ENCODE measurements around the gene IFIT2.
"Not testable (repeated sequence)": the region's sequence is repeated elsewhere in the genome, so short reads cannot be mapped to it uniquely, and the experiment has no call there.

Gene IFIT2

DNA sequence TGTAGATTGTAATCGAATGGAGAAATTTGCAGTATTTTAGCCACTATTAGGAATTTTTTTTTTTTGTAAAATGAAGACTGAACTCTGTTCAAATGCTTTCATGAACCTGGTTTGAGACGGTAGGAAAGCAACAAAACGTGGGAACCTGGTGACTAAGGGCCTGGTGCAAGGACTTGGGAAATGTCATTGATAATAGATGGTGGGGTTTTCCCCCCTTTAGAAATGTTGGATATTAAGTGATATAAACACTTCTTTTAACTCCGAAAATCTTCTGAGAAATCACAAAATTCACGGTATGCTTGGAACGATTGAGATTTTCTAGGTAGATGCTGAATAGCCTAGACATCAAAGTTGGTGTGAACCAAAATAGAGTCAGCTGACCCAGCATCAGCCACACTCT, 6.4 kb downstream of the IFIT2 start:
- DNase-seq (ENCODE audit: low read depth) = no peak

DNA sequence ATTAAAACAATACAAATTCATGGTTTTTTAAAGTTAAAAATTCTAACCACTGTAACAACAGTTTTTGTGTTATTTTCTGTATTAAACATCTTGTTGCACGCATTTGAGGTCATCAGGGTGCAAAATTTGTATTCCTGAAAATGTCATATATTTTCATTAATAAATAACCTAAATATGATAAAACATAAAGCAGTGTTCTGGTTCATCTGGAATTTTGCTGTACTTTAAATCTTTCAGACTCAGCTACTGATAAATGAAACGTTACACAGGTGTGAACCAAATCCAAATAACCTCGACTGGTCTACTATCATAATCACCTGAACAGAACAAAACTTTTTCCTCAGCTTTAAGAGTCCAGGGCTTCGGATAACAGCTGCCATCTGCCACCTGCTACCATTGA, 6.9 kb downstream of the IFIT2 start:
- DNase-seq (ENCODE audit: low read depth) = no peak

DNA sequence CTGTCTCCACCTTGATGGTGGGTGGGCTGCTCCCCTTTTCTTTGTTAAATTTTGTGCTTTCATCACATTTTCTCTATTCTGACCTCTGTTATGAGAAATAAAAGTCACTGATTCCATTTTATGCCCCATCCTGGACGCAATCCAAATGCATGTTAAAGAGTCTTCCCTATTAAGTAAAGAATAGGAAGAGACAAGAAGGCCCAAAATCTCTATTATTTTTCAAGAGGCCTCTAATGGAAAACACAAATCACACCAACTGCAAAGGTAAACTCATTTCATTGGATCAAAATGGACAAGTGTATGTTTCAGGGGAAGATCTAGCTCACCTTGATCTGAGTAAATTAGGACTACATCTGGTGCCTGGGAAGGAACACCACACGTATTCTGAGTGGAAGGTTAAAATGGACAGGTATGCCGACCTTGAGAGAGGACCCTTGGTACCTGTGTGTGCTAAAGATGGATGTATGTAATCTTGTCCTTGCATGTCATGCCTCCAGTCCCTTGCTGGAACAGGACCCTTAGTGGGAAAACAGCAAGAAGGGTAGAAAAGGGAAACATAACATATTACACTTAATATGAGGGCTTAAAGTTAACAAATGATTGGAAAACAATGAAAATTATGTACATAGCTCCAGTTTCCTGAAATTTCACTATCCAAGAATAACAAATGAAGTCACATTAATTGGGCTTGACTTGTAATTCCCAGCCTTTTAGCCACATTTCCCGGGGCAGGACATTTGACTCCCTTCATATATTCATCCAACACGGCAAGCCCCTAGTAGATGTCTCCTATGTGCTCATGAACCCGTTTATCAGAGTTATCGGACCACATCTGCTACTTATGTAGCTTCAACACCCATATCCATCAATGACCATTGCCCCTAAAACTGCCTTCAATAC, 7.6 kb downstream of the IFIT2 start:
- DNase-seq (ENCODE audit: low read depth) = no peak

DNA sequence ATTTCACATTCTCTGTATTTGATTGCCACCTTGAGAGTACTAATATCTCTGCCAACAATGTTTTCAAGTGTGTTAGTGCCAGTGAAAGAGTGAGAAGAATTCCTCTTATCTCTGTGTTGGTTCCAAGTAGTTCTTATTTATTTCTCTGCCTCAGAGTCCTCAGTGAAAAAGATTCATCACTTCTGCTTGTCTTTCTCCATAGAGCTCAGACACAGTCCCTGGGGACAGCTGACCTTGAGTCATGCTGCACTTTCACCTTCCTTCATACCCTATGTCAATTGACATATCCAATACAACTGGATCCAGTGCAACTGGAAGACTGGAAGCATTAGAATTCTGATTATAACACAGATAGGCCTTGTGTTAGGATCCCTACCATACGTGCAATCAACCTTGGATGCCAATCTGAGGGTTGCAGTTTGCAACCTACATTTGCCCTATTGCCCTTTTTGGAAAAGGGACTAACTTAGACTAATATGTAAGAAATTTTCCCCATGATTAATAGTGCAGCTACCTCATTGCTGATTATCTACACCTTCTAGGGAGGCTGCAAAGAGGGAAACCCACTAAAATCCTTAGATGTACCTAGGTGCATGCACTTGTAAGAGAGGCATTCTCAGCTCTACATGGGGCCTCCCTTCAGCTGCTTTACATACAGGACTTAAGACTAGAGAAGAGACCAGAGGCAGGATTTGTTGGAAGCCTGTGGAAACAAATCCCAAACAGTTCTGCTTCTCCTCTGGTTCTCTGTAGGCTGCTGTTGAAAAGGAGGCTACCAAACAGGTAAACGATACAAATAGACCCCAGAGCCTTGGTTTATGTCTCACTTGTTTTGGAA, 8.4 kb downstream of the IFIT2 start:
- DNase-seq (ENCODE audit: low read depth) = no peak

DNA sequence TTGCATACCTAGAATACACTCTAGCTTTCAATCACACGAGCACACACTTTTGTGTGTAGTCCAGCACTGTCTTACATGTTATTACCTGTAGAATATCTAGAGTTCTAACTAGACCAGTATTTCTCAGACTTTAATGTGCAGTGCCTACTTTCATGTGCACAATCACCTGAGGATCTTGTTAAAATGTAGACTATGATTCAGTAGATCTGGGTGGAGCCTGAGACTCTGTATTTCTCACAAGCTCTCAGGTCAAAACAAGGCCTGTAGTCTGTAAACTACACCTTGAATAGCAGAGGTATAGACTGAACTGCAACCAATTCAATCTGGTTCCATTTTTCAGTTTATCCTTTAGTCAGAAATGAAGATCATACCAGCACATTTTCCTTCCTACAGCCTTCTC, 11.1 kb downstream of the IFIT2 start:
- DNase-seq (ENCODE audit: low read depth) = no peak

DNA sequence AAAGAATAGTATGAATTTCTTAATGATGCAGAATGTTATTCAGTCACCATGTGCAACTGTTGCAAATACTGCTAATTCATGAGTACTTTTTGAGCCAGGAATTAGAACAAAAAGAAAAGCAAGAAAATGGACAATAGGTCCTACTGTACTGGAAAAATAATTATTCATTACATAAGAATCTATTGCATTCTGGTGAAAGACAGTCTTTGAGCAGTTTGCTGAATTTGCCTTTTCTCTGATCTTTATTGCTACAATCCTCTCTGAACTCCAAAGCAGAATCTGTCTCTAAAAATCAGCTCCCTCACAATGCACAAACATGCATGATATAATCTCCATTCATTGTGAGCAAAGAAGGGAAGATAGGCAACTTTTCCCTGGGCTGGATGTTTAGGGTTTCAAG, 12.8 kb downstream of the IFIT2 start:
- DNase-seq (ENCODE audit: low read depth) = no peak

DNA sequence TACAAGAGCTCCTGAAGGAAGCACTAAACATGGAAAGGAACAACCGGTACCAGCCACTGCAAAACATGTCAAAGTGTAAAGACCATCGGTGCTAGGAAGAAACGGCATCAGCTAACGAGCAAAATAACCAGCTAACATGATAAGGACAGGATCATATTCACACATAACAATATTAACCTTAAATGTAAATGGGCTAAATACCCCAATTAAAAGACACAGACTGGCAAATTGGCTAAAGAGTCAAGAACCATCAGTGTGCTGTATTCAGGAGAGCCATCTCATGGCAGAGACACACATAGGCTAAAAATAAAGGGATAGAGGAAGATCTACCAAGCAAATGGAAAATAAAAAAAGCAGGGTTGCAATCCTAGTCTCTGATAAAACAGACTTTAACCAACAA, 16.2 kb downstream of the IFIT2 start:
- DNase-seq (ENCODE audit: low read depth) = not testable (repeated sequence)

DNA sequence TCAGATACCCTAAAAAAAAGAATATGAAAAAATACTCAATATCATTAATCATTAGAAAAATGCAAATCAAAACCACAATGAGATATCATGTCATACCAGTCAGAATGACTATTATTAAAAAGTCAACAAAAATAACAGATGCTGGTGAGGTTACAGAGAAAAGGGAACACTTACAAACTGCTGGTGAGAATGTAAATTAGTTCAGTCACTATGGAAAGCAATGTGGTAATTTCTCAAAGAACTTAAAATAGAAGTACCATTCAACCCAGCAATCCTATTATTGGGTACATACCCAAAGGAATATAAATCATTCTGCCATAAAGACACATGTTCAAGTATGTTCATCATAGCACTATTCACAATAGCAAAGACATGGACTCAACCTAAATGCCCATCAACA, 23.2 kb downstream of the IFIT2 start:
- DNase-seq (ENCODE audit: low read depth) = not testable (repeated sequence)

DNA sequence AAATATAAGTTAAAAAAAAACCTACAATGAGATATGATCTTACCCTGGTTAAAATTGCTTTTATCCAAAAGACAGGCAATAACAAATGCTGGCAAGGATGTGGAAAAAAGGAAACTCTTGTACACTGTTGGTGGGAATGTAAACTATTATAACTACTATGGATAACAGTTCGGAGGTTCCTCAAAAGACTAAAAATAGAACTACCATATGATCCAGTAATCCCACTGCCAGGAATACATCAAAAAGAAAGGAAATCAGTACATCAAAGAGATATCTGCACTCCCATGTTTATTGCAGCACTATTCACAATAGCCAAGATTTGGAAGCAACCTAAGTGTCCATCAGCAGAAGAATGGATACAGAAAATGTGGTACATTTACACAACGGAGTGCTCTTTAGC, 24.0 kb downstream of the IFIT2 start:
- DNase-seq (ENCODE audit: low read depth) = not testable (repeated sequence)

DNA sequence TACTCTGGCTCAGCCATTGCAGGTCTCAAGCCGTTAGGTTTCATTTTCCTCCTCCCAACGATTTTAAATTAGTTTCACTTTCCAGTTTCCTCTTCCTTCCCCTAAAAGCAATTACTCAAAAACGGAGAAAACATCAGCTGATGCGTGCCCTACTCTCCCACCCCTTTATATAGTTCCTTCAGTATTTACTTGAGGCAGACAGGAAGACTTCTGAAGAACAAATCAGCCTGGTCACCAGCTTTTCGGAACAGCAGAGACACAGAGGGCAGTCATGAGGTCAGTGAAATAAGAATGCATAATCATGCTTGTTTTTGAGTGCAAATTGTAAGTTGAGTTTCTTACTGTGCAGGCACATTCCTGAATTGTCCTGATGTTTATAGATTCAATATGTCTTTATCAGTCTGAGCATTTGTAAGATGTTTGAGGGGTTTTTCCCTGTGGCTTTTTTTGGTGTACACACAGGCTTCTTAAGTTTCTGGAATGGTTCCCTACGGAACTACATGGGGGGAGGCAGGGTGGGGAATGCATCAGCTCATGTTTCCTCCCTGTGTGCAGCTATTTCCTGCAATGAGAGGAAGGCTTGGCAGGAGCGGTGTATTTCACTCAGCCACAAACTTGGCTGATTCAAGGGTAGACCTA, 26.1 kb downstream of the IFIT2 start, which contains the start of gene IFIT3:
TSS of gene IFIT3 (plus strand) at position 195 of the 639 bp plus-strand sequence. CDS start at position 272, 77 bp downstream.
- peak; percentile 29 for DNase-seq (ENCODE audit: low read depth)

DNA sequence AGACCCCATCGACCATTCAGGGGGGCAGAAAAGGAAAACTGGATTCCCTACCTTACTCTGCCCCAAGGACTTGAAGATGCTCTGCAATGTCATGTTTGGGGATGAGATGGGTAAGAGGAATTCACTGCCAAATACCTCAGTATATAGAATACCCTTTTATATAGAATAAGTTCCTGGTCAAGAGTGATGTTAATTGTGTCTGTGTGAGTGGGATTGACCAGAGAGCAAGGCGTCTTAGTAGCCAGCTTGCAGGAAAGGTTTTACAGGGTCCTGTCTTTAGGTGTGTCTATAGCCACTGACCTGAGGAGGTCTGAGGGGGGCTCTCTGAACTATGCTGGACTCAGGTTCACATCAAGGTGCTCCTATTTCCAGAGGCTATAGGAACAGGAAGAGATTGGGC, 27.3 kb downstream of the IFIT2 start:
- no peak for DNase-seq (ENCODE audit: low read depth)

DNA sequence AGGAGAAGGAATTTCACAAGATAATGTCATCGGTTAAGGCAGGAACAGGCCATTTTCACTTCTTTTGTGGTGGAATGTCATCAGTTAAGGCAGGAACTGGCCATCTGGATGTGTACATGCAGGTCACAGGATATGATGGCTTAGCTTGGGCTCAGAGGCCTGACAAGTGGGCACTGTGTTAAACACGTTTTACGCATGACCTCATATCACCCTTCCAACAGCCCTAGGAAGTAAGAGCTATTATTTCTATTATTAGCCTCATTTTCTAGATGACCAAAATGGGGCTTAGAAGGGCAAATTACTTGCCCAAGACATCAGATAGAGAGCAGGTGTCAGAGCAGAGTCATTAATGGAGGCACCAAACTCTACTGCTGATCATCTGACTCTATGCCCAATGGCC, 28.2 kb downstream of the IFIT2 start:
- not testable (repeated sequence) for DNase-seq (ENCODE audit: low read depth)

DNA sequence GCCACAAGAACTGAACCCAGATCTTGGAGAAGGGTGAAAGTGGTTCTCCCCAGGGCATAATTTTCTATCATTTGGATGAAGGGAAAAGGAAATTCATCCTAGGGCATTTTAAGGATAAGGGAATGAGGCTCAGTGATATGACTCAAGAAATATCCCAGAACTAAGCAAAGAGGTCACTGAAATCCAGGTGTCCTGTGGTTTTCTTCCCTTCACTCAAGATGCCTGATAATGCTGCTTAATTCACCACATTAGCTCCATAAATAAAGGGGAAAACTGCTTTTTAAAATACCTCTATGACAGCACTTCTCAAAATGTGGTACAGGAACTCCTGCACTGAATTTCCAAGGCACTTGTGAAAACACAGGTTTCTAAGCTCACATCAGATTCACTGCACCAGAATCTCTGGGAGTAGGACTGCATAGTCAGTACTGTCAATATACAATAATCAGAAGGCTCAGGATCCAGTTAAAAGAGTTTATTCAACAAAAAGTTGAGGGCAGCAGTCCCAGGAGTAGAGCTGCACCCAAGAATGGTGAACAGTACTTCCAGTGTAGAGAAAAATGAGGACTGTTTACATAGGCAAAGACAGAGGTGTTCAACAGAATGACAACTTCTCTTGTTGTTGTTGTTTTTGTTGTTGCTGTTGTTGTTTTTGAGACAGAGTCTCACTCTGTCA, 28.8 kb downstream of the IFIT2 start:
- no peak for DNase-seq (ENCODE audit: low read depth)

DNA sequence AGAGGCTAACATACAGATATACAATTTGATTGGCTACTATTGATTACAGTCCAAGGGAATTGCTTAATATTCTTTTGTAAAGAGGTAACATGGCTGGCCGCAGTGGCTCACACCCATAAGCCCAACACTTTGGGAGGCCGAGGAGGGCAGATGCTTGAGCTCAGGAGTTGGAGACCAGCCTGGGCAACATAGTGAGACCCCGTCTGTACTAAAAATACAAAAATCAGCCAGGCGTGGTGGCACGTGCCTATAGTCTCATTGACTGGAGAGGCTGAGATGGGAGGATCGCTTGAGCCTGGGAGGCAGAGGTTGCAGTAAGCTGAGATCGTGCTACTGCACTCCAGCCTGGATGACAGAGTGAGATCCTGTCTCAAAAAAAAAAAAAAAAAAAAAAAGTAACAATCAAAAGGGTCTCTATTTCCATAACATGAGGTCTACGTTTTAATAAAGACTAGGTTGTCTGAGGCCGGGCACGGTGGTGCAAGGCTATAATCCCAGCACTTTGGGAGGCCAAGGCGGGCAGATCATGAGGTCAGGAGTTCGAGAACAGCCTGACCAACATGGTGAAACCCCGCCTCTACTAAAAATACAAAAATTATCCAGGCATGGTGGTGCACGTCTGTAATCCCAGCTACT, 29.8 kb downstream of the IFIT2 start:
- not testable (repeated sequence) for DNase-seq (ENCODE audit: low read depth)

DNA sequence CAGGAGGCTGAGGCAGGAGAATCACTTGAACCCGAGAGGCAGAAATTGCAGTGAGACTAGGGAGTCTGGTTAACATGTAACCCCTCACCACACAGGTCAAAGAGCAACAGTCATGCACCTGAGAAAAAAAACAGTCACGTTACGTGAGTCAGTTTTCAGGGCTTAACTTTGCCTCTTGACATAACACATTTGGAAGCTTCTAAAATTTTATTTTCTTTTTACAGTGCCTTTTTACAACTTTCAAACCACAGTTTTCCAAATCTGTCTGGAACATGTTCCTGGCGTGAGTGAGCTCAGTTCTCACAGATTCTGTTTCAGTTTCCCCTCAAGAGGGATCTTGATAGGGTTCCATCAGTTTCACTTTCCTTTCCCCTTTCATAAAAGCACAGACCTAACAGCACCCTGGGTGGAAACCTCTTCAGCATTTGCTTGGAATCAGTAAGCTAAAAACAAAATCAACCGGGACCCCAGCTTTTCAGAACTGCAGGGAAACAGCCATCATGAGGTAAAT, 30.3 kb downstream of the IFIT2 start:
- DNase-seq (ENCODE audit: low read depth) = no peak

DNA sequence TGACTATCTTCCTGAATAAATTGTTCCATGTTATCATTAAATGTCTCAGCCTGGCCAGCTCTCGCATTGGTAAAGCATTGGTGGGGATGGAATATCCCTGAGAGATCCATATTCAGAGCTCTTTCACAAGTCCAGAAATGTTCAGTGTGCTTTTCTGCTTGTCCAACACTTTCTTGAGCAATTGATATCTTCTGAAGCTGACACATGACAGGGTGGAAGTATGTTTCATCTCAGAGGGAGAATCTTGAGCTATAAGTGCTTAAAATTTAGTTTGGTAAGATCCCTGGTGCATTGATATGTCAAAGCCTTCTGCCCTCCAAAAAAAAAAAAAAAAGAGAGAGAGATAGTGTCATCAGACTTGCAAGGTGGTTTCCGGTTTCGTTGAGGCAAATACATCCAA, 33.4 kb downstream of the IFIT2 start:
- no peak for DNase-seq (ENCODE audit: low read depth)

DNA sequence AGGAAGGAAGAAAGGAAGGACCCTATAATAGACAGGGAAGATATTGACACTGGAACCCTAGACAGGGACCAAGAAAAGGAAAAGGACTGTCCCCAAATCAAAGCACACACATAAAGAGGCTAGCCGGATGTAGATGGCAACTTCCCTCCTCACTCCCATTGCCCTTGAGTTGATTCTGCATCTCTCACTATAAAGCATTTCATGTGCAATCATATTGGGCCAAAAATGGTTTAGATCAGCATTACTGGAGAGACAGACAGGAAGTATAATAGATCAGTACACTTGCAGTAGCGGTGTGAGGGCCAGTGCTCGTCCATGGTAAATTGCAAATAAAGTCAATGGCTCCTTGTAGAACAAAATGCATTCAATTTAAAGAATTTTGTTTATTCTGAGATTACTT, 34.4 kb downstream of the IFIT2 start:
- no peak for DNase-seq (ENCODE audit: low read depth)

DNA sequence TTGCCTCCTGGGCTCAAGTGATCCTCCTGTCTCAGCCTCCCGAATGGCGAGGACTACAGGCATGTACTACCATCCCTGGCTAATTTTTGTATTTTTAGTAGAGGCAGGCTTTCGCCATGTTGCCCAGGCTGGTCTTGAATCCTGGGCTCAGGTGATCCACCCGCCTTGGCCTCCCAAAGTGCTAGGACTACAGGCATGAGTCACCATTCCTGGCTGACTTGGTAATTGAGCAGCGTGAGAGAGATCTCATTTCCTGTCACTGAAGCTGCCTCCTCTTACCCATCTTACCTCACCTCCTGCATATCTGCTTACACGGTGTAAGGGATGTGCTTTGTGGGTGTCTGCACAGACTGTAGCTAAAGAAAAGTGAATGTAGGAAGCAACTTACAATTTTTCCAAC, 35.6 kb downstream of the IFIT2 start:
- no peak for DNase-seq (ENCODE audit: low read depth)

DNA sequence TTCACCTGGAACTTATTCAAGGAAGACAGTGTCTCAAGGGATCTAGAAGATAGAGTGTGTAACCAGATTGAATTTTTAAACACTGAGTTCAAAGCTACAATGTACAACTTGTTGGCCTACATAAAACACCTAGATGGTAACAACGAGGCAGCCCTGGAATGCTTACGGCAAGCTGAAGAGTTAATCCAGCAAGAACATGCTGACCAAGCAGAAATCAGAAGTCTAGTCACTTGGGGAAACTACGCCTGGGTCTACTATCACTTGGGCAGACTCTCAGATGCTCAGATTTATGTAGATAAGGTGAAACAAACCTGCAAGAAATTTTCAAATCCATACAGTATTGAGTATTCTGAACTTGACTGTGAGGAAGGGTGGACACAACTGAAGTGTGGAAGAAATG, 36.9 kb downstream of the IFIT2 start:
- DNase-seq (ENCODE audit: low read depth) = no peak

DNA sequence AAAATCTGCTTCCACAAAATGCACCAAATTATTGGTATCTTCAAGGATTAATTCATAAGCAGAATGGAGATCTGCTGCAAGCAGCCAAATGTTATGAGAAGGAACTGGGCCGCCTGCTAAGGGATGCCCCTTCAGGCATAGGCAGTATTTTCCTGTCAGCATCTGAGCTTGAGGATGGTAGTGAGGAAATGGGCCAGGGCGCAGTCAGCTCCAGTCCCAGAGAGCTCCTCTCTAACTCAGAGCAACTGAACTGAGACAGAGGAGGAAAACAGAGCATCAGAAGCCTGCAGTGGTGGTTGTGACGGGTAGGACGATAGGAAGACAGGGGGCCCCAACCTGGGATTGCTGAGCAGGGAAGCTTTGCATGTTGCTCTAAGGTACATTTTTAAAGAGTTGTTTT, 38.0 kb downstream of the IFIT2 start:
- no peak for DNase-seq (ENCODE audit: low read depth)

DNA sequence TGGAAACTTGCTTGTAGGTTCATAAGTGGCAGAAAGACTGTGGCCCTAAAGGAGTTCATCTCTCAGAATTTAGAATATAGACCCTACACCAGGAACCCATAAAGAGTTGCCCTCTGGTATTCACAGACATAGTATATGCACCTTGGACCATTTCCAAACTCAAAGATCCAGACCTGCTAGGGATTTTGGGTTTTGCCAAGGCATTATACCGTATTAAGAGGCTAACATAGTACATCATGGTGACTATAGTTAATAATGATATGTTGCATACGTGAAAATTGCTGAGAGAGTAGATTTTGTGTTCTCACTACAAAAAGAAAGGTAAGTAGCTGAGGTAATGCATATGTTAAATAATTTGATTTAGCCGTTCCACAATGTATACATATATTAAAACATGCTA, 39.8 kb downstream of the IFIT2 start:
- DNase-seq (ENCODE audit: low read depth) = no peak
